ENCODE measurements around the gene GLYATL3. TPM values are rescaled to one million over a fixed set of nuclear protein-coding genes. Genes with fewer than 3 reads are reported as not detected.

The GLYATL3 gene
- total and polyA plus RNA-seq, 8 donors = not detected

DNA sequence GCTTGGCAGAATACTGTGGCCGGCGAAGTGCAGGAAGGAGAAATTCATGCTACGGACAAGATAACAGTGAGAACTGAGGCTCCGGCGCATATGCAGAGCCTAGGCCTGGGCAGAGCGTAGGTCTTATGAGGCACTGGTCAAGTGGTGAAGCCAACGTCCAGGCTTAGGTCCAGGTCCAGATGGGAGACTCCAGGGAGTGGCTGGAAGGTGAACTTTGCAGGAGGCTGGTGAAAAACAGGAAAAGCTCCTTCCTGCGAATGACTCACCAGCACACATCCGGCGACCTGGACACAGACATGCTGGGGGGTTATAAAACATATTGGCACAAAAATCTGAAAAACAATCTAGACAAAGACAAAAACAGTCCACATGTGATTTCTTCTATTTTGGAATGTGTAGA lies 66.1 kb downstream of the GLYATL3 start:
- peak in 1 of 2 donors; percentile 52 for DNase-seq
- H3K9me3 ChIP-seq = peaks cover 0 to 9% (median 0%) of the 10 kb centered on the region in 4 donors
- intact Hi-C loops (cut with DNase I; ENCODE audit: low total_unique reads) = no loop called here
- no peak overlapping the region for H3K27ac ChIP-seq
- H3K36me3 ChIP-seq = no peaks in the 10 kb centered on the region
- TF ChIP-seq, protein P1, sequence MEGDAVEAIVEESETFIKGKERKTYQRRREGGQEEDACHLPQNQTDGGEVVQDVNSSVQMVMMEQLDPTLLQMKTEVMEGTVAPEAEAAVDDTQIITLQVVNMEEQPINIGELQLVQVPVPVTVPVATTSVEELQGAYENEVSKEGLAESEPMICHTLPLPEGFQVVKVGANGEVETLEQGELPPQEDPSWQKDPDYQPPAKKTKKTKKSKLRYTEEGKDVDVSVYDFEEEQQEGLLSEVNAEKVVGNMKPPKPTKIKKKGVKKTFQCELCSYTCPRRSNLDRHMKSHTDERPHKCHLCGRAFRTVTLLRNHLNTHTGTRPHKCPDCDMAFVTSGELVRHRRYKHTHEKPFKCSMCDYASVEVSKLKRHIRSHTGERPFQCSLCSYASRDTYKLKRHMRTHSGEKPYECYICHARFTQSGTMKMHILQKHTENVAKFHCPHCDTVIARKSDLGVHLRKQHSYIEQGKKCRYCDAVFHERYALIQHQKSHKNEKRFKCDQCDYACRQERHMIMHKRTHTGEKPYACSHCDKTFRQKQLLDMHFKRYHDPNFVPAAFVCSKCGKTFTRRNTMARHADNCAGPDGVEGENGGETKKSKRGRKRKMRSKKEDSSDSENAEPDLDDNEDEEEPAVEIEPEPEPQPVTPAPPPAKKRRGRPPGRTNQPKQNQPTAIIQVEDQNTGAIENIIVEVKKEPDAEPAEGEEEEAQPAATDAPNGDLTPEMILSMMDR (IDR thresholded peaks at IDR 0.05) = no peak
- TF ChIP-seq EP300 (IDR thresholded peaks at IDR 0.05) = no peak
- no peak for TF ChIP-seq POLR2AphosphoS5 (IDR thresholded peaks at IDR 0.05)
- TF ChIP-seq POLR2A (IDR thresholded peaks at IDR 0.05) = no peak
- 63 to 74% (median 71%) methylated on average over 10 of the region's 10 CpGs for WGBS, 5 donors
- H3K4me3 ChIP-seq = no peak overlapping the region
- peaks cover 0 to 5% (median 0%) of the 10 kb centered on the region in 3 donors for H3K27me3 ChIP-seq
- H3K4me1 ChIP-seq = peaks cover 0 to 10% (median 8%) of the 10 kb centered on the region in 4 donors

- DNase-seq = peak in 1 of 2 donors; percentile 39
- no peak overlapping the region for H3K4me3 ChIP-seq
- intact Hi-C loops (cut with DNase I; ENCODE audit: low total_unique reads) = no loop called here
- peak overlapping the region in 3 of 5 donors; percentile 7 to 52 (median 20) for H3K27ac ChIP-seq
- no peaks in the 10 kb centered on the region for H3K9me3 ChIP-seq
- no peaks in the 10 kb centered on the region for H3K36me3 ChIP-seq
- H3K27me3 ChIP-seq = no peaks in the 10 kb centered on the region
- peaks cover 0 to 14% (median 11%) of the 10 kb centered on the region in 4 donors for H3K4me1 ChIP-seq
- TF ChIP-seq, protein P1 (IDR thresholded peaks at IDR 0.05) = peak in 1 of 7 experiments; percentile 5
- TF ChIP-seq POLR2AphosphoS5 (IDR thresholded peaks at IDR 0.05) = no peak
- 14 to 29% (median 21%) methylated on average over 6 of the region's 6 CpGs for WGBS, 5 donors
Measured at GRCh38 chr6:49570474-49571079, 70.9 kb downstream of the GLYATL3 start.

- WGBS, 5 donors = 72 to 98% (median 88%) methylated on average over 1 of the region's 1 CpG
- H3K27me3 ChIP-seq = no peaks in the 10 kb centered on the region
Measured at GRCh38 chr6:49576618-49577017, 76.9 kb downstream of the GLYATL3 start.

More at GRCh38 chr6:49576618-49577017, 76.9 kb downstream of the GLYATL3 start:
- Histone ChIP-seq H3K27ac (no peak overlapping the region), H3K4me1 (peaks cover 0 to under 1% (median 0%) of the 10 kb centered on the region in 4 donors), H3K9me3 (no peaks in the 10 kb centered on the region), H3K4me3 (no peak overlapping the region), H3K36me3 (no peaks in the 10 kb centered on the region)
- intact Hi-C loops (cut with DNase I; ENCODE audit: low total_unique reads) = no loop called here
- no peak for DNase-seq
- TF ChIP-seq EP300 (IDR thresholded peaks at IDR 0.05) (no peak), POLR2A (IDR thresholded peaks at IDR 0.05) (no peak), POLR2AphosphoS5 (IDR thresholded peaks at IDR 0.05) (no peak)
- TF ChIP-seq, protein P1 (IDR thresholded peaks at IDR 0.05) = no peak

Other genes with a start within 250 kb of the GLYATL3 start
- gene MMUT, start 36.7 kb upstream of the GLYATL3 start, total RNA-seq = 10 to 100 TPM; 15.8 to 29.2 (median 21.6) TPM
- gene MMUT, start 36.7 kb upstream of the GLYATL3 start, polyA plus RNA-seq = 10 to 100 TPM in 2 of 3 donors, 1 to 10 TPM in 1; 9.2 to 17.6 (median 12.4) TPM
- 10 to 100 TPM in 1 of 5 donors, 1 to 10 TPM in 2, under 1 TPM in 1, not detected in 1; 0.43 to 18.3 (median 5.7) TPM for gene CENPQ, start 36.6 kb upstream of the GLYATL3 start, total RNA-seq
- gene CENPQ, start 36.6 kb upstream of the GLYATL3 start, polyA plus RNA-seq = 1 to 10 TPM; 3.6 to 6.3 (median 4.6) TPM
- 10 to 100 TPM in 3 of 5 donors, 1 to 10 TPM in 1, not detected in 1; 6.2 to 29.8 (median 23.8) TPM for gene C6orf141, start 50.7 kb downstream of the GLYATL3 start, total RNA-seq
- 1 to 10 TPM in 2 of 3 donors, under 1 TPM in 1; 0.81 to 9.2 (median 4.5) TPM for gene C6orf141, start 50.7 kb downstream of the GLYATL3 start, polyA plus RNA-seq
- gene RHAG, start 136.9 kb downstream of the GLYATL3 start, total RNA-seq = under 1 TPM in 2 of 5 donors, not detected in 3; 0.43 to 0.92 TPM
- under 1 TPM in 2 of 3 donors, not detected in 1; 0.08 to 0.19 TPM for gene RHAG, start 136.9 kb downstream of the GLYATL3 start, polyA plus RNA-seq
- gene CRISP2, start 213.6 kb downstream of the GLYATL3 start, total RNA-seq = under 1 TPM in 1 of 5 donors, not detected in 4; 0.37 TPM
- gene CRISP2, start 213.6 kb downstream of the GLYATL3 start, polyA plus RNA-seq = under 1 TPM in 1 of 3 donors, not detected in 2; 0.38 TPM
- gene CRISP3, start 244.5 kb downstream of the GLYATL3 start, total RNA-seq = under 1 TPM in 1 of 5 donors, not detected in 4; 0.55 TPM
- gene CRISP3, start 244.5 kb downstream of the GLYATL3 start, polyA plus RNA-seq = 1 to 10 TPM in 1 of 3 donors, not detected in 2; 6.8 TPM